A549 (cell line): Measurements from ENCODE around the gene GARIN3. TPM values are rescaled to one million over a fixed set of nuclear protein-coding genes. Genes with fewer than 3 reads are reported as not detected.

ENCODE experiments used
- ATAC-seq, 2 experiments: fragments of 200-7000 bp in 1 of 2; fragments of >200 bp in 1 of 2; cut with Nextera tagmentation in 1 of 2; cut with Tn5 transposase in 1 of 2; 3 replicates each; pipeline versions ENCODE4 v1.8.0 to v1.9.1; 2018 to 2020; ENCODE audit warnings: mild to moderate bottlenecking in 1 of 2, moderate library complexity in 1 of 2
- CTCF ChIA-PET: fragments of 300-600 bp; sonication (Branson Sonifier 250); formaldehyde crosslinking; extraction: SDS; loops from one replicate; lab custom pipeline; 2021; ENCODE audit warnings: antibody characterized with exemption, inconsistent platforms; lab: Yijun Ruan, JAX
- POLR2A ChIA-PET: fragments of 350-600 bp; formaldehyde crosslinking; extraction: SDS; loops from one replicate; lab custom pipeline; 2021; ENCODE audit warnings: antibody characterized with exemption, inconsistent platforms; lab: Yijun Ruan, JAX
- DNase-seq, 2 experiments: peaks; one replicate each; pipeline versions ENCODE4 v3.0.0 to v3.0.0-alpha.2; 2011 to 2016; ENCODE audit warnings: low read depth in 1 of 2, low spot score in 1 of 2
- FAIRE-seq: peaks from 2 replicates; lab custom pipeline; 2011; peaks lifted over from hg19 to GRCh38; lab: Jason Lieb, UNC
- H3K27ac ChIP-seq, 2 experiments: fragments of >200 bp; sonication (Bioruptor Twin); formaldehyde crosslinking; 3 replicates each; pipeline ENCODE4 v1.5.1; 2016 to 2017
- H3K4me1 ChIP-seq: fragments of >200 bp; sonication (Bioruptor Twin); formaldehyde crosslinking; 3 replicates; pipeline ENCODE4 v1.6.1; 2016
- H3K4me2 ChIP-seq: fragments of >200 bp; sonication (Bioruptor Twin); formaldehyde crosslinking; 3 replicates; pipeline ENCODE4 v1.6.1; 2016
- H3K4me3 ChIP-seq: fragments of >200 bp; sonication (Bioruptor Twin); formaldehyde crosslinking; 3 replicates; pipeline ENCODE4 v1.5.1; 2016
- H3K9me3 ChIP-seq: fragments of >200 bp; sonication (Bioruptor Twin); formaldehyde crosslinking; 3 replicates; pipeline ENCODE4 v1.6.1; 2016
- CBX8 ChIP-seq: fragments of 200-600 bp; sonication (generic); IDR thresholded peaks from 2 replicates; pipeline ENCODE4 v1.6.1; 2016
- EHF ChIP-seq: fragments of 250-450 bp; sonication (Bioruptor Pico); IDR thresholded peaks from 2 replicates; pipeline ENCODE4 v1.5.0; 2020; ENCODE audit warnings: mild to moderate bottlenecking
- FOXS1 ChIP-seq: fragments of 250-450 bp; sonication (Bioruptor Pico); IDR thresholded peaks from 2 replicates; pipeline ENCODE4 v1.5.0; 2020; ENCODE audit warnings: mild to moderate bottlenecking, moderate library complexity
- HES2 ChIP-seq: fragments of >200 bp; sonication (Bioruptor Twin); formaldehyde crosslinking; IDR thresholded peaks from 2 replicates; pipeline ENCODE4 v1.6.1; 2016
- HMGXB4 ChIP-seq: fragments of 250-450 bp; sonication (Bioruptor Pico); IDR thresholded peaks from 2 replicates; pipeline ENCODE4 v1.5.0; 2021; ENCODE audit warnings: mild to moderate bottlenecking, moderate library complexity, borderline replicate concordance
- HOXB5 ChIP-seq: fragments of 250-450 bp; sonication (Bioruptor Pico); IDR thresholded peaks from 2 replicates; pipeline ENCODE4 v1.5.0; 2020; ENCODE audit warnings: mild to moderate bottlenecking, moderate library complexity
- JUNB ChIP-seq: fragments of >200 bp; sonication (Bioruptor Twin); formaldehyde crosslinking; IDR thresholded peaks from 2 replicates; pipeline ENCODE4 v1.6.1; 2016
- MAFK ChIP-seq: fragments of 450-650 bp; IDR thresholded peaks from 2 replicates; pipeline ENCODE4 v1.6.1; 2014; ENCODE audit not compliant: partially characterized antibody
- MAX ChIP-seq: IDR thresholded peaks from 2 replicates; pipeline ENCODE4 v1.6.1; 2012
- MYC ChIP-seq: IDR thresholded peaks from 2 replicates; pipeline ENCODE4 v1.6.1; 2012; ENCODE audit warnings: mild to moderate bottlenecking, inconsistent platforms, low read length, improper control_type of control experiment, borderline replicate concordance
- NPAS2 ChIP-seq: fragments of 250-450 bp; sonication (Bioruptor Pico); IDR thresholded peaks from 2 replicates; pipeline ENCODE4 v1.8.0; 2022; ENCODE audit warnings: mild to moderate bottlenecking, moderate library complexity, borderline replicate concordance
- RARB ChIP-seq: fragments of 250-450 bp; sonication (Bioruptor Pico); IDR thresholded peaks from 2 replicates; pipeline ENCODE4 v1.8.0; 2021; ENCODE audit warnings: mild to moderate bottlenecking, moderate library complexity
- RCOR1 ChIP-seq: fragments of 150-350 bp; IDR thresholded peaks from 2 replicates; pipeline ENCODE4 v1.6.1; 2014; ENCODE audit warnings: antibody characterized with exemption, low read length, low read depth
- REST ChIP-seq: fragments of 200-600 bp; sonication (generic); IDR thresholded peaks from 2 replicates; pipeline ENCODE4 v1.6.1; 2016; ENCODE audit warnings: antibody characterized with exemption, mild to moderate bottlenecking, moderate library complexity
- SMC3 ChIP-seq: fragments of >200 bp; sonication (Bioruptor Twin); formaldehyde crosslinking; IDR thresholded peaks from 3 replicates; pipeline ENCODE4 v1.6.1; 2018; ENCODE audit warnings: inconsistent platforms
- TP53 ChIP-seq: fragments of 250-450 bp; sonication (Bioruptor Pico); IDR thresholded peaks from 2 replicates; pipeline ENCODE4 v1.5.0; 2021; ENCODE audit warnings: mild to moderate bottlenecking, moderate library complexity
- ZC3H11A ChIP-seq: fragments of 450-650 bp; IDR thresholded peaks from 2 replicates; pipeline ENCODE4 v1.6.1; 2014; ENCODE audit warnings: antibody characterized with exemption, mild to moderate bottlenecking
- ZNF302 ChIP-seq: fragments of 250-450 bp; sonication (Bioruptor Pico); IDR thresholded peaks from 2 replicates; pipeline ENCODE4 v1.9.0; 2021; ENCODE audit warnings: inconsistent platforms, mild to moderate bottlenecking, moderate library complexity
- WGBS: methylation state at CpG from one replicate; pipeline ENCODE4 v1.1.6; 2017; ENCODE audit errors: missing lambda C conversion rate; 5-methylcytosine and 5-hydroxymethylcytosine counted together
- polyA minus RNA-seq: library from RNA; depleted of rRNA, polyadenylated mRNA; stranded (reverse); fragments of >200 nt; gene quantifications from 2 replicates; pipeline ENCODE4 v1.2.3, GENCODE V29; 2011; rRNA and poly(A)+ RNA removed
- polyA plus RNA-seq, 4 experiments: library from polyadenylated mRNA; depleted of rRNA in 3 of 4; stranded (reverse); fragments of >200 nt; fragmentation: RNase III in 1 of 4; extraction: RNeasy Plus Mini Kit Qiagen cat#74134 plus additional on column Dnase treatment in 1 of 4; gene quantifications; 2 replicates in 3 of 4; 3 replicates in 1 of 4; pipeline ENCODE4 v1.2.3, GENCODE V29; 2011 to 2017

The GARIN3 gene
- polyA plus RNA-seq (2011; rRNA removed) (not detected in 2 replicates), polyA plus RNA-seq (2017; fragmentation: RNase III; extraction: RNeasy Plus Mini Kit Qiagen cat#74134 plus additional on column Dnase treatment) (not detected in 3 replicates), polyA minus RNA-seq (not detected in 2 replicates)
- polyA plus RNA-seq (2012; cell fraction: cytosol; rRNA removed) = not detected in 2 replicates
- polyA plus RNA-seq (2012; cell fraction: nucleus; rRNA removed) = not detected in 2 replicates

GRCh38 chr5:157166214-157167213 is at the start of gene GARIN3:
GARIN3 (minus strand) TSS chr5:157166264; CDS start chr5:157166168, 96 bp downstream.
- POLR2A ChIA-PET = no interaction called here
- CTCF ChIA-PET = interaction anchor here (0.6 to 2.5 kb wide), 2 partner anchors 18 to 301 kb away, joined by 4 to 10 read pairs; no protein-coding TSS in a partner anchor
- WGBS = 43% methylated on average over 7 of the region's 7 CpGs

GRCh38 chr5:157215514-157216167 is 49.6 kb upstream of the GARIN3 start:
- Histone ChIP-seq H3K4me2 (no peak overlapping the region), H3K9me3 (no peaks in the 10 kb centered on the region), H3K4me3 (no peak overlapping the region)
- POLR2A ChIA-PET = no interaction called here
- ATAC-seq (no peak), FAIRE-seq (no peak)
- WGBS = 69% methylated on average over 5 of the region's 5 CpGs
- TF ChIP-seq FOXS1 (CRISPR knock-in tag) (no peak), RCOR1 (no peak), HES2 (no peak)
- TF ChIP-seq, all 56 proteins: peak for 0
- Histone ChIP-seq H3K27ac (no peak overlapping the region), H3K4me1 (no peaks in the 10 kb centered on the region)
- CTCF ChIA-PET = interaction anchor here (1.6 kb wide), 1 partner anchor 45 kb away, joined by 3 read pairs; no protein-coding TSS in a partner anchor
- no peak for DNase-seq

More at GRCh38 chr5:157166214-157167213, at the start of gene GARIN3:
- no peak within 1 kb of the TSS for H3K4me3 ChIP-seq
- FAIRE-seq (no peak), DNase-seq (no peak), ATAC-seq (no peak)
- no peak within 1 kb of the TSS for H3K4me2 ChIP-seq
- no peak within 1 kb of the TSS for H3K27ac ChIP-seq
- H3K9me3 ChIP-seq = no peaks in the 10 kb centered on the region
- H3K4me1 ChIP-seq = no peaks in the 10 kb centered on the region
- TF ChIP-seq TP53 = no peak
- no peak for TF ChIP-seq EHF (CRISPR knock-in tag)

- ATAC-seq = no peak
- ChIA-PET CTCF (interaction anchor here (1.6 kb wide), 1 partner anchor 44 kb away, joined by 3 read pairs; no protein-coding TSS in a partner anchor), POLR2A (no interaction called here)
- Histone ChIP-seq H3K27ac (no peak overlapping the region), H3K4me3 (no peak overlapping the region), H3K4me1 (no peaks in the 10 kb centered on the region), H3K4me2 (no peak overlapping the region), H3K9me3 (no peaks in the 10 kb centered on the region)
- FAIRE-seq = no peak
- DNase-seq = no peak
- WGBS = 54% methylated on average over 10 of the region's 10 CpGs
- TF ChIP-seq JUNB (no peak), SMC3 (no peak), NPAS2 (CRISPR knock-in tag) (no peak), ZC3H11A (no peak), MAFK (no peak), CBX8 (no peak), RARB (CRISPR knock-in tag) (no peak), FOXS1 (CRISPR knock-in tag) (no peak)
Observed at GRCh38 chr5:157214861-157215513, 48.9 kb upstream of the GARIN3 start.

- POLR2A ChIA-PET = no interaction called here
- TF ChIP-seq TP53 (no peak), HOXB5 (no peak), HMGXB4 (CRISPR knock-in tag) (no peak), ZC3H11A (no peak), MYC (no peak), FOXS1 (CRISPR knock-in tag) (no peak), MAX (no peak), ZNF302 (CRISPR knock-in tag) (no peak), REST (no peak), HES2 (no peak)
Observed at GRCh38 chr5:157214415-157214814, 48.4 kb upstream of the GARIN3 start.

More at GRCh38 chr5:157214415-157214814, 48.4 kb upstream of the GARIN3 start:
- ATAC-seq = no peak
- no peak overlapping the region for H3K4me3 ChIP-seq
- H3K4me2 ChIP-seq = no peak overlapping the region
- no peak for DNase-seq
- no peak overlapping the region for H3K27ac ChIP-seq
- H3K4me1 ChIP-seq = no peaks in the 10 kb centered on the region
- CTCF ChIA-PET = interaction anchor here (1.6 kb wide), 1 partner anchor 44 kb away, joined by 3 read pairs; no protein-coding TSS in a partner anchor
- no peaks in the 10 kb centered on the region for H3K9me3 ChIP-seq
- FAIRE-seq = no peak
